Thymus (tissue), 11 donors: Measurements from ENCODE around the gene ZMAT5. TPM values are rescaled to one million over a fixed set of nuclear protein-coding genes. Genes with fewer than 3 reads are reported as not detected.
A peak's percentile ranks its signal among the peaks of the same experiment; 100 is the strongest.

Source experiments
- DNase-seq, 9 donors: peaks; one replicate each; pipeline ENCODE4 v3.0.0-alpha.2; 2013; ENCODE audit warnings: low spot score in 9 of 9, low read depth in 6 of 9, missing footprints in 1 of 9
- H3K27ac ChIP-seq, 2 donors: one replicate each; pipeline ENCODE4 v1.5.1; 2013; ENCODE audit warnings: control low read depth in 1 of 2, low read depth in 1 of 2, low read length in 1 of 2, mild to moderate bottlenecking in 1 of 2, moderate library complexity in 1 of 2
- H3K27me3 ChIP-seq, 2 donors: one replicate each; pipeline ENCODE4 v1.5.1; 2013; ENCODE audit warnings: low read length in 1 of 2; ENCODE audit not compliant: control insufficient read depth in 2 of 2, insufficient read depth in 1 of 2
- H3K36me3 ChIP-seq, 2 donors: one replicate each; pipeline ENCODE4 v1.5.1; 2013; ENCODE audit warnings: low read length in 1 of 2, mild to moderate bottlenecking in 1 of 2, moderate library complexity in 1 of 2; ENCODE audit not compliant: control insufficient read depth in 2 of 2, insufficient read depth in 2 of 2
- H3K4me1 ChIP-seq, 2 donors: one replicate each; pipeline ENCODE4 v1.5.1; 2013; ENCODE audit warnings: low read length in 2 of 2; ENCODE audit not compliant: control insufficient read depth in 2 of 2, insufficient read depth in 2 of 2
- H3K4me3 ChIP-seq, 2 donors: one replicate each; pipeline ENCODE4 v1.5.1; 2013; ENCODE audit warnings: low read length in 2 of 2, control low read depth in 1 of 2, mild to moderate bottlenecking in 1 of 2
- H3K9me3 ChIP-seq, 2 donors: one replicate each; pipeline ENCODE4 v1.5.1; 2013; ENCODE audit warnings: low read length in 1 of 2, mild to moderate bottlenecking in 1 of 2; ENCODE audit not compliant: control insufficient read depth in 2 of 2, insufficient read depth in 1 of 2
- WGBS: extraction: QIAGEN DNeasy Blood & Tissue Kit; methylation state at CpG from one replicate; pipeline ENCODE4 v1.1.7; 2013; 5-methylcytosine and 5-hydroxymethylcytosine counted together
- polyA plus RNA-seq: library from polyadenylated mRNA; stranded (reverse); fragments of 200-250 nt; gene quantifications from one replicate; pipeline ENCODE4 v1.2.3, GENCODE V29; 2013
- total RNA-seq: library from RNA; stranded (reverse); fragments of 120-200 nt; gene quantifications from one replicate; pipeline ENCODE4 v1.2.4, GENCODE V29; 2013
- donor health status: healthy.

ZMAT5 gene
- total and polyA plus RNA-seq, 2 donors = 21.8 to 31.1 TPM

GRCh38 chr22:29723766-29724165, 43.0 kb downstream of the ZMAT5 start:
- Histone ChIP-seq H3K36me3 (no peaks in the 10 kb centered on the region), H3K4me3 (no peak overlapping the region), H3K27ac (no peak overlapping the region), H3K9me3 (no peaks in the 10 kb centered on the region), H3K4me1 (no peaks in the 10 kb centered on the region), H3K27me3 (peaks cover 47 to 80% of the 10 kb centered on the region in 2 donors)
- WGBS = 91% methylated on average over 10 of the region's 10 CpGs
- DNase-seq = no peak

- Histone ChIP-seq H3K9me3 (no peaks in the 10 kb centered on the region), H3K27ac (no peak overlapping the region), H3K27me3 (peaks cover 56 to 92% of the 10 kb centered on the region in 2 donors), H3K4me3 (no peak overlapping the region), H3K4me1 (no peaks in the 10 kb centered on the region), H3K36me3 (no peaks in the 10 kb centered on the region)
- WGBS = 93% methylated on average over 16 of the region's 16 CpGs
- no peak for DNase-seq
These were observed 44.2 kb downstream of the ZMAT5 start for GRCh38 chr22:29722587-29722986.

- H3K4me1 ChIP-seq = no peaks in the 10 kb centered on the region
- no peak for DNase-seq
- no peaks in the 10 kb centered on the region for H3K36me3 ChIP-seq
- no peak overlapping the region for H3K4me3 ChIP-seq
- no peak overlapping the region for H3K27ac ChIP-seq
- H3K27me3 ChIP-seq = peaks cover 59 to 93% of the 10 kb centered on the region in 2 donors
- WGBS = 89% methylated on average over 7 of the region's 7 CpGs
- no peaks in the 10 kb centered on the region for H3K9me3 ChIP-seq
These were observed 44.7 kb downstream of the ZMAT5 start for GRCh38 chr22:29722151-29722550.

- Histone ChIP-seq H3K36me3 (no peaks in the 10 kb centered on the region), H3K4me1 (no peaks in the 10 kb centered on the region), H3K9me3 (no peaks in the 10 kb centered on the region), H3K27ac (no peak overlapping the region), H3K4me3 (peak overlapping the region in 1 of 2 donors; percentile 25), H3K27me3 (peaks cover 70 to 94% of the 10 kb centered on the region in 2 donors)
- WGBS = 10% methylated on average over 53 of the region's 53 CpGs
- no peak for DNase-seq
These were observed 45.9 kb downstream of the ZMAT5 start for GRCh38 chr22:29720811-29721323.

GRCh38 chr22:29719899-29720645, 46.7 kb downstream of the ZMAT5 start, which contains the start of gene CABP7:
TSS of gene CABP7 (plus strand) at chr22:29720003. CDS start at chr22:29720425, 422 bp downstream.
- H3K4me3 ChIP-seq = peak within 1 kb of the TSS in 1 of 2 donors; percentile 25
- 2% methylated on average over 115 of the region's 115 CpGs for WGBS
- peaks cover 77 to 95% of the 10 kb centered on the region in 2 donors for H3K27me3 ChIP-seq

GRCh38 chr22:29718949-29719898, 47.6 kb downstream of the ZMAT5 start:
- DNase-seq = no peak
- Histone ChIP-seq H3K27ac (no peak overlapping the region), H3K4me1 (no peaks in the 10 kb centered on the region), H3K36me3 (no peaks in the 10 kb centered on the region), H3K27me3 (peaks cover 75 to 95% of the 10 kb centered on the region in 2 donors), H3K4me3 (peak overlapping the region in 1 of 2 donors; percentile 25), H3K9me3 (no peaks in the 10 kb centered on the region)
- 53% methylated on average over 24 of the region's 24 CpGs for WGBS

More at GRCh38 chr22:29719899-29720645, 46.7 kb downstream of the ZMAT5 start, which contains the start of gene CABP7:
- H3K9me3 ChIP-seq = no peaks in the 10 kb centered on the region
- no peaks in the 10 kb centered on the region for H3K36me3 ChIP-seq
- no peak for DNase-seq
- no peak within 1 kb of the TSS for H3K27ac ChIP-seq
- H3K4me1 ChIP-seq = no peaks in the 10 kb centered on the region

GRCh38 chr22:29717789-29718188, 49.0 kb downstream of the ZMAT5 start:
- H3K27me3 ChIP-seq = peaks cover 71 to 93% of the 10 kb centered on the region in 2 donors
- no peak overlapping the region for H3K27ac ChIP-seq
- DNase-seq = no peak
- no peaks in the 10 kb centered on the region for H3K4me1 ChIP-seq
- H3K9me3 ChIP-seq = no peaks in the 10 kb centered on the region
- WGBS = 92% methylated on average over 11 of the region's 11 CpGs
- H3K36me3 ChIP-seq = no peaks in the 10 kb centered on the region
- no peak overlapping the region for H3K4me3 ChIP-seq

GRCh38 chr22:29716814-29717545, 49.8 kb downstream of the ZMAT5 start:
- Histone ChIP-seq H3K4me3 (no peak overlapping the region), H3K27ac (no peak overlapping the region), H3K27me3 (peaks cover 63 to 91% of the 10 kb centered on the region in 2 donors), H3K36me3 (no peaks in the 10 kb centered on the region), H3K9me3 (no peaks in the 10 kb centered on the region), H3K4me1 (no peaks in the 10 kb centered on the region)
- 72% methylated on average over 16 of the region's 16 CpGs for WGBS
- DNase-seq = peak in 8 of 9 donors; percentile 8 to 66 (median 32)
